HepG2 (cell line): ENCODE results near the gene LMF2. TPM values are rescaled to one million over a fixed set of nuclear protein-coding genes. Genes with fewer than 3 reads are reported as not detected.
A peak's percentile ranks its signal among the peaks of the same experiment; 100 is the strongest.

ENCODE experiments used
- DMAP1 ChIP-seq: IDR thresholded peaks from 2 replicates; pipeline ENCODE4 v1.6.1; 2016
- ELF1 ChIP-seq: sonication (generic); formaldehyde crosslinking; IDR thresholded peaks from 2 replicates; pipeline ENCODE4 v1.4.0; 2020; ENCODE audit warnings: missing genetic modification reagents
- ETV5 ChIP-seq: IDR thresholded peaks from 2 replicates; pipeline ENCODE4 v1.6.1; 2018; ENCODE audit warnings: missing biosample characterization, missing genetic modification reagents, inconsistent platforms, borderline replicate concordance
- ETV6 ChIP-seq: sonication (generic); formaldehyde crosslinking; conservative IDR thresholded peaks from 2 replicates; pipeline ENCODE4 v1.4.0; 2020; ENCODE audit warnings: missing genetic modification reagents
- GABPB1 ChIP-seq: IDR thresholded peaks from 2 replicates; pipeline ENCODE4 v1.6.1; 2016; ENCODE audit warnings: mild to moderate bottlenecking, missing genetic modification reagents, moderate library complexity, missing compliant biosample characterization
- GATAD1 ChIP-seq: IDR thresholded peaks from 2 replicates; pipeline ENCODE4 v1.6.1; 2016; ENCODE audit warnings: missing genetic modification reagents, missing compliant biosample characterization
- HDAC1 ChIP-seq: sonication (generic); formaldehyde crosslinking; IDR thresholded peaks from 2 replicates; pipeline ENCODE4 v1.5.1; 2020; ENCODE audit warnings: mild to moderate bottlenecking, missing genetic modification reagents
- HHEX ChIP-seq: IDR thresholded peaks from 2 replicates; pipeline ENCODE4 v1.6.1; 2016; ENCODE audit warnings: control low read depth
- KAT7 ChIP-seq: IDR thresholded peaks from 2 replicates; pipeline ENCODE4 v1.6.1; 2018; ENCODE audit warnings: borderline replicate concordance, missing compliant biosample characterization
- KDM5A ChIP-seq: fragments of 200-600 bp; sonication (generic); IDR thresholded peaks from 2 replicates; pipeline ENCODE4 v1.7.0; 2018; ENCODE audit warnings: antibody characterized with exemption, mild to moderate bottlenecking, low read length, borderline replicate concordance
- MAF1 ChIP-seq: sonication (generic); formaldehyde crosslinking; IDR thresholded peaks from 2 replicates; pipeline ENCODE4 v1.5.0; 2020; ENCODE audit warnings: missing genetic modification reagents, borderline replicate concordance
- MAZ ChIP-seq, 2 experiments: sonication (generic) in 1 of 2; formaldehyde crosslinking in 1 of 2; IDR thresholded peaks; 2 replicates each; pipeline versions ENCODE4 v1.5.0 to v1.6.1; 2012 to 2020; ENCODE audit warnings: low read depth in 2 of 2, mild to moderate bottlenecking in 2 of 2, borderline replicate concordance in 1 of 2, improper control_type of control experiment in 1 of 2, low read length in 1 of 2, missing genetic modification reagents in 1 of 2, moderate library complexity in 1 of 2
- PCBP2 ChIP-seq: fragments of 200-400 bp; formaldehyde crosslinking; optimal IDR thresholded peaks from 2 replicates; pipeline ENCODE3; 2018; ENCODE audit warnings: low read length, low read depth; ENCODE audit not compliant: poor library complexity, severe bottlenecking
- POLR2A ChIP-seq, 2 experiments: IDR thresholded peaks; 2 replicates each; pipeline ENCODE4 v1.6.1; 2011; ENCODE audit warnings: low read depth in 2 of 2, low read length in 2 of 2, mild to moderate bottlenecking in 1 of 2, moderate library complexity in 1 of 2; ENCODE audit not compliant: insufficient read depth in 1 of 2
- REPIN1 ChIP-seq: sonication (generic); formaldehyde crosslinking; IDR thresholded peaks from 2 replicates; pipeline ENCODE4 v1.8.0; 2022; ENCODE audit warnings: missing genetic modification reagents, low read depth, mild to moderate bottlenecking, borderline replicate concordance
- SAP130 ChIP-seq: IDR thresholded peaks from 2 replicates; pipeline ENCODE4 v1.6.1; 2016; ENCODE audit warnings: low read depth
- SIN3A ChIP-seq: IDR thresholded peaks from 2 replicates; pipeline ENCODE4 v1.6.1; 2011; ENCODE audit warnings: low read depth, mild to moderate bottlenecking, control low read depth, low read length, borderline replicate concordance
- ZNF232 ChIP-seq: sonication (generic); formaldehyde crosslinking; IDR thresholded peaks from 2 replicates; pipeline ENCODE4 v1.4.0; 2020; ENCODE audit warnings: missing genetic modification reagents, borderline replicate concordance
- ZNF598 ChIP-seq: sonication (generic); formaldehyde crosslinking; IDR thresholded peaks from 2 replicates; pipeline ENCODE4 v1.5.1; 2020; ENCODE audit warnings: mild to moderate bottlenecking, missing genetic modification reagents, borderline replicate concordance
- ZNF652 ChIP-seq: IDR thresholded peaks from 2 replicates; pipeline ENCODE4 v1.6.1; 2016; ENCODE audit warnings: low read depth, borderline replicate concordance
- polyA plus RNA-seq, 8 experiments: library from polyadenylated mRNA; depleted of rRNA in 3 of 8; stranded (reverse) in 7 of 8; unstranded in 1 of 8; fragments of >200 nt; fragmentation: Illumina TruSeq in 4 of 8; extraction: Trizol in 4 of 8; gene quantifications; 2 replicates each; pipeline versions ENCODE4 v1.2.1 to v1.2.3, GENCODE V29; 2011 to 2016; ENCODE audit warnings: low read depth in 4 of 8, missing spikeins in 1 of 8, mixed read lengths in 1 of 8; ENCODE audit not compliant: insufficient read depth in 1 of 8
- total RNA-seq, 5 experiments: library from RNA; depleted of rRNA; stranded (reverse); fragments of >200 nt; fragmentation: Illumina TruSeq; extraction: Trizol; gene quantifications; 2 replicates each; pipeline ENCODE4 v1.2.3, GENCODE V29; 2016; ENCODE audit warnings: low read depth in 1 of 5
- TF ChIP-seq, protein P1 (sequence below): sonication (generic); formaldehyde crosslinking; IDR thresholded peaks from 2 replicates; pipeline ENCODE4 v1.5.1; 2020; ENCODE audit warnings: mild to moderate bottlenecking, missing genetic modification reagents, moderate library complexity
- TF ChIP-seq, protein P2 (sequence below): sonication (generic); formaldehyde crosslinking; IDR thresholded peaks from 2 replicates; pipeline ENCODE4 v1.4.0; 2020; ENCODE audit warnings: missing genetic modification reagents
- TF ChIP-seq, protein P3 (sequence below): sonication (generic); formaldehyde crosslinking; IDR thresholded peaks from 2 replicates; pipeline ENCODE4 v1.5.0; 2020; ENCODE audit warnings: missing genetic modification reagents, mild to moderate bottlenecking, borderline replicate concordance

The LMF2 gene
- total and polyA plus RNA-seq, 2 of the 13 experiments (the other 11 are each of a cell fraction or from before 2014, with no cell fraction given), result 23.3 to 30.6 TPM

DNA sequence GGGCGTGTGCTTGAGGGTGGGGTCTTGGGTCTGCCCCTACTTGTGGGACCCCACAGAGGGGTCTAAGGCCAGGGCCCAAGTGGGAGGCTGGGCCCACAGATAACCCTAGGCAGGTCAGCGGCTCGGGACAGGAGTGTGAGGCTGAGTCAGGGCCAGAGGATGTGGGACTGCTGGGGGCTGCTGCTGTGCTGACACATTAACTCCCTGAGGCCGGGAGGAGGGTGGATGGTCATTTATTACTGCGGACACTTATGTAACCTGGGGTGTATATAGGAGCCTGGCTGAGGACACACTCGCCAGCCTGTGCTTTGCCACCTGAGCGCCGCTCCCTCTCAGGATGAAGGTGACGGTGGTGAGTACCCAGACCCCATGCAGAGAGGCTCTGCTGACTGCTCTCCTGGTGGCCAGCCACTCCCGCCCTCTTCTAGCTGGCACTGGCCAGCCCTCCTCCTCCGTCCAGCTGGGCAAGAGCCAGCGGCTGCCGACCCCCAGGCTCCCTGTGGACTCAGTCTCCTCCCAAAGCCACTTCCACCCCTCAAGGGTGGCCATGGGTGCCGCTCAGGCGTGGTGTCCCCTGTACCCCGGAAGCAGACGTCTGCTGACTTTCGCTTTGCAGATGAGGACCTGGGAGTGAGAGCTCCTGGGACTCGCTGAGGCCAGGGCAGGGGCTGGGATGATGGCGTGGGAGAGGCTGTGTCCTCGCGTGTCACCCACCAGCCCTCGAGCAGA lies 20.8 kb downstream of the LMF2 start, which contains the start of gene MIOX (continued):
- TF ChIP-seq, protein P1, sequence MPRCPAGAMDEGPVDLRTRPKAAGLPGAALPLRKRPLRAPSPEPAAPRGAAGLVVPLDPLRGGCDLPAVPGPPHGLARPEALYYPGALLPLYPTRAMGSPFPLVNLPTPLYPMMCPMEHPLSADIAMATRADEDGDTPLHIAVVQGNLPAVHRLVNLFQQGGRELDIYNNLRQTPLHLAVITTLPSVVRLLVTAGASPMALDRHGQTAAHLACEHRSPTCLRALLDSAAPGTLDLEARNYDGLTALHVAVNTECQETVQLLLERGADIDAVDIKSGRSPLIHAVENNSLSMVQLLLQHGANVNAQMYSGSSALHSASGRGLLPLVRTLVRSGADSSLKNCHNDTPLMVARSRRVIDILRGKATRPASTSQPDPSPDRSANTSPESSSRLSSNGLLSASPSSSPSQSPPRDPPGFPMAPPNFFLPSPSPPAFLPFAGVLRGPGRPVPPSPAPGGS, result no peak
- TF ChIP-seq SIN3A (no peak), POLR2A (IDR thresholded peaks at IDR 0.05; ENCODE audit: insufficient read depth in 1 of 2, low read depth in 2 of 2, low read length in 2 of 2) (peak; percentile 23 to 39; a peak in 1 of 4 replicates), MAF1 (CRISPR knock-in tag) (no peak), ZNF598 (CRISPR knock-in tag) (no peak), ETV6 (CRISPR knock-in tag) (no peak), ETV5 (CRISPR knock-in tag) (0 out of 2 replicates have a peak, but pooled peaks have one; percentile 3), SAP130 (0 out of 2 replicates have a peak, but pooled peaks have one; percentile 24), GATAD1 (CRISPR knock-in tag) (0 out of 2 replicates have a peak, but pooled peaks have one; percentile 9), HDAC1 (CRISPR knock-in tag) (no peak), REPIN1 (CRISPR knock-in tag) (no peak), KAT7 (no peak), MAZ (IDR thresholded peaks at IDR 0.05; ENCODE audit: borderline replicate concordance, low read depth, low read length) (no peak), MAZ (CRISPR knock-in tag; IDR thresholded peaks at IDR 0.05; ENCODE audit: low read depth) (peak; percentile 47; the same call in 1 of the 2 replicates), KDM5A (no peak), GABPB1 (CRISPR knock-in tag) (peak; percentile 88), HHEX (CRISPR knock-in tag) (no peak), ZNF232 (CRISPR knock-in tag) (no peak), PCBP2 (no peak), ELF1 (CRISPR knock-in tag) (peak; percentile 61), DMAP1 (peak; percentile 39; the same call in 1 of the 2 replicates), ZNF652 (CRISPR knock-in tag) (peak; percentile 53; the same call in 1 of the 2 replicates)
- TF ChIP-seq, protein P2, sequence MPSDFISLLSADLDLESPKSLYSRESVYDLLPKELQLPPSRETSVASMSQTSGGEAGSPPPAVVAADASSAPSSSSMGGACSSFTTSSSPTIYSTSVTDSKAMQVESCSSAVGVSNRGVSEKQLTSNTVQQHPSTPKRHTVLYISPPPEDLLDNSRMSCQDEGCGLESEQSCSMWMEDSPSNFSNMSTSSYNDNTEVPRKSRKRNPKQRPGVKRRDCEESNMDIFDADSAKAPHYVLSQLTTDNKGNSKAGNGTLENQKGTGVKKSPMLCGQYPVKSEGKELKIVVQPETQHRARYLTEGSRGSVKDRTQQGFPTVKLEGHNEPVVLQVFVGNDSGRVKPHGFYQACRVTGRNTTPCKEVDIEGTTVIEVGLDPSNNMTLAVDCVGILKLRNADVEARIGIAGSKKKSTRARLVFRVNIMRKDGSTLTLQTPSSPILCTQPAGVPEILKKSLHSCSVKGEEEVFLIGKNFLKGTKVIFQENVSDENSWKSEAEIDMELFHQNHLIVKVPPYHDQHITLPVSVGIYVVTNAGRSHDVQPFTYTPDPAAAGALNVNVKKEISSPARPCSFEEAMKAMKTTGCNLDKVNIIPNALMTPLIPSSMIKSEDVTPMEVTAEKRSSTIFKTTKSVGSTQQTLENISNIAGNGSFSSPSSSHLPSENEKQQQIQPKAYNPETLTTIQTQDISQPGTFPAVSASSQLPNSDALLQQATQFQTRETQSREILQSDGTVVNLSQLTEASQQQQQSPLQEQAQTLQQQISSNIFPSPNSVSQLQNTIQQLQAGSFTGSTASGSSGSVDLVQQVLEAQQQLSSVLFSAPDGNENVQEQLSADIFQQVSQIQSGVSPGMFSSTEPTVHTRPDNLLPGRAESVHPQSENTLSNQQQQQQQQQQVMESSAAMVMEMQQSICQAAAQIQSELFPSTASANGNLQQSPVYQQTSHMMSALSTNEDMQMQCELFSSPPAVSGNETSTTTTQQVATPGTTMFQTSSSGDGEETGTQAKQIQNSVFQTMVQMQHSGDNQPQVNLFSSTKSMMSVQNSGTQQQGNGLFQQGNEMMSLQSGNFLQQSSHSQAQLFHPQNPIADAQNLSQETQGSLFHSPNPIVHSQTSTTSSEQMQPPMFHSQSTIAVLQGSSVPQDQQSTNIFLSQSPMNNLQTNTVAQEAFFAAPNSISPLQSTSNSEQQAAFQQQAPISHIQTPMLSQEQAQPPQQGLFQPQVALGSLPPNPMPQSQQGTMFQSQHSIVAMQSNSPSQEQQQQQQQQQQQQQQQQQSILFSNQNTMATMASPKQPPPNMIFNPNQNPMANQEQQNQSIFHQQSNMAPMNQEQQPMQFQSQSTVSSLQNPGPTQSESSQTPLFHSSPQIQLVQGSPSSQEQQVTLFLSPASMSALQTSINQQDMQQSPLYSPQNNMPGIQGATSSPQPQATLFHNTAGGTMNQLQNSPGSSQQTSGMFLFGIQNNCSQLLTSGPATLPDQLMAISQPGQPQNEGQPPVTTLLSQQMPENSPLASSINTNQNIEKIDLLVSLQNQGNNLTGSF, result no peak
- TF ChIP-seq, protein P3, sequence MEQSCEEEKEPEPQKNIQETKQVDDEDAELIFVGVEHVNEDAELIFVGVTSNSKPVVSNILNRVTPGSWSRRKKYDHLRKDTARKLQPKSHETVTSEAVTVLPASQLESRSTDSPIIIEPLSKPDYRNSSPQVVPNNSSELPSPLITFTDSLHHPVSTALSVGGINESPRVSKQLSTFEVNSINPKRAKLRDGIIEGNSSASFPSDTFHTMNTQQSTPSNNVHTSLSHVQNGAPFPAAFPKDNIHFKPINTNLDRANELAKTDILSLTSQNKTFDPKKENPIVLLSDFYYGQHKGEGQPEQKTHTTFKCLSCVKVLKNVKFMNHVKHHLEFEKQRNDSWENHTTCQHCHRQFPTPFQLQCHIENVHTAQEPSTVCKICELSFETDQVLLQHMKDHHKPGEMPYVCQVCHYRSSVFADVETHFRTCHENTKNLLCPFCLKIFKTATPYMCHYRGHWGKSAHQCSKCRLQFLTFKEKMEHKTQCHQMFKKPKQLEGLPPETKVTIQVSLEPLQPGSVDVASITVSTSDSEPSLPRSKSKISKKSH (CRISPR knock-in tag), result no peak
